ENCODE measurements around the gene COMMD6.

The COMMD6 gene

GRCh38 chr13:75486146-75487062 lies 51.2 kb downstream of the COMMD6 start:
- no peak for DNase-seq

GRCh38 chr13:75485286-75486062 lies 52.2 kb downstream of the COMMD6 start:
- Histone ChIP-seq H3K36me3 (ENCODE audit: control insufficient read depth, insufficient read depth, low read length) (no peaks in the 10 kb centered on the region), H3K27me3 (replicated peaks; ENCODE audit: control insufficient read depth, insufficient read depth, low read length, poor library complexity, severe bottlenecking) (peaks cover 9% of the 10 kb centered on the region), H3K27ac (ENCODE audit: insufficient read depth, low read length, poor library complexity, severe bottlenecking) (no peak overlapping the region), H3K9me3 (ENCODE audit: control insufficient read depth, low read length) (no peaks in the 10 kb centered on the region), H3K4me3 (ENCODE audit: insufficient read depth, low read depth, low read length, poor library complexity, severe bottlenecking) (no peak overlapping the region), H3K4me1 (ENCODE audit: control insufficient read depth, insufficient read depth, low read length, poor library complexity, severe bottlenecking) (peaks cover 14% of the 10 kb centered on the region)
- no peak for DNase-seq

More at GRCh38 chr13:75486146-75487062, 51.2 kb downstream of the COMMD6 start:
- Histone ChIP-seq H3K27me3 (replicated peaks; ENCODE audit: control insufficient read depth, insufficient read depth, low read length, poor library complexity, severe bottlenecking) (peaks cover 6% of the 10 kb centered on the region), H3K36me3 (ENCODE audit: control insufficient read depth, insufficient read depth, low read length) (no peaks in the 10 kb centered on the region), H3K9me3 (ENCODE audit: control insufficient read depth, low read length) (no peaks in the 10 kb centered on the region), H3K27ac (ENCODE audit: insufficient read depth, low read length, poor library complexity, severe bottlenecking) (no peak overlapping the region), H3K4me1 (ENCODE audit: control insufficient read depth, insufficient read depth, low read length, poor library complexity, severe bottlenecking) (peaks cover 7% of the 10 kb centered on the region), H3K4me3 (ENCODE audit: insufficient read depth, low read depth, low read length, poor library complexity, severe bottlenecking) (no peak overlapping the region)

GRCh38 chr13:75482820-75483079 lies 54.9 kb downstream of the COMMD6 start:
- Histone ChIP-seq H3K4me3 (ENCODE audit: insufficient read depth, low read depth, low read length, poor library complexity, severe bottlenecking) (peak overlapping the region; percentile 67), H3K36me3 (ENCODE audit: control insufficient read depth, insufficient read depth, low read length) (no peaks in the 10 kb centered on the region), H3K27ac (ENCODE audit: insufficient read depth, low read length, poor library complexity, severe bottlenecking) (no peak overlapping the region), H3K27me3 (replicated peaks; ENCODE audit: control insufficient read depth, insufficient read depth, low read length, poor library complexity, severe bottlenecking) (peaks cover 13% of the 10 kb centered on the region), H3K4me1 (ENCODE audit: control insufficient read depth, insufficient read depth, low read length, poor library complexity, severe bottlenecking) (peaks cover 14% of the 10 kb centered on the region), H3K9me3 (ENCODE audit: control insufficient read depth, low read length) (no peaks in the 10 kb centered on the region)
- no peak for DNase-seq

- DNase-seq: peak in 2 of 3 donors; percentile 2 to 13
- H3K27me3 ChIP-seq (replicated peaks; ENCODE audit: control insufficient read depth, insufficient read depth, low read length, poor library complexity, severe bottlenecking): peaks cover 13% of the 10 kb centered on the region
- no peak within 1 kb of the TSS for H3K27ac ChIP-seq (ENCODE audit: insufficient read depth, low read length, poor library complexity, severe bottlenecking)
Measured at GRCh38 chr13:75482070-75482819, 55.4 kb downstream of the COMMD6 start, which contains the start of gene TBC1D4. Gene TBC1D4, minus strand, starts transcription at chr13:75482169. Its CDS starts 402 bp downstream, at chr13:75481767.

GRCh38 chr13:75481176-75482069 lies 56.2 kb downstream of the COMMD6 start:
- no peak for DNase-seq
- no peaks in the 10 kb centered on the region for H3K9me3 ChIP-seq (ENCODE audit: control insufficient read depth, low read length)
- peaks cover 13% of the 10 kb centered on the region for H3K27me3 ChIP-seq (replicated peaks; ENCODE audit: control insufficient read depth, insufficient read depth, low read length, poor library complexity, severe bottlenecking)
- H3K4me3 ChIP-seq (ENCODE audit: insufficient read depth, low read depth, low read length, poor library complexity, severe bottlenecking): peak overlapping the region; percentile 67
- peaks cover 14% of the 10 kb centered on the region for H3K4me1 ChIP-seq (ENCODE audit: control insufficient read depth, insufficient read depth, low read length, poor library complexity, severe bottlenecking)
- H3K27ac ChIP-seq (ENCODE audit: insufficient read depth, low read length, poor library complexity, severe bottlenecking): no peak overlapping the region
- H3K36me3 ChIP-seq (ENCODE audit: control insufficient read depth, insufficient read depth, low read length): no peaks in the 10 kb centered on the region

More at GRCh38 chr13:75482070-75482819, 55.4 kb downstream of the COMMD6 start, which contains the start of gene TBC1D4:
- Histone ChIP-seq H3K9me3 (ENCODE audit: control insufficient read depth, low read length) (no peaks in the 10 kb centered on the region), H3K36me3 (ENCODE audit: control insufficient read depth, insufficient read depth, low read length) (no peaks in the 10 kb centered on the region), H3K4me3 (ENCODE audit: insufficient read depth, low read depth, low read length, poor library complexity, severe bottlenecking) (peak within 1 kb of the TSS; percentile 67), H3K4me1 (ENCODE audit: control insufficient read depth, insufficient read depth, low read length, poor library complexity, severe bottlenecking) (peaks cover 14% of the 10 kb centered on the region)

- no peak for DNase-seq
- H3K9me3 ChIP-seq (ENCODE audit: control insufficient read depth, low read length): no peaks in the 10 kb centered on the region
- H3K4me1 ChIP-seq (ENCODE audit: control insufficient read depth, insufficient read depth, low read length, poor library complexity, severe bottlenecking): peaks cover 14% of the 10 kb centered on the region
- H3K27me3 ChIP-seq (replicated peaks; ENCODE audit: control insufficient read depth, insufficient read depth, low read length, poor library complexity, severe bottlenecking): peaks cover 13% of the 10 kb centered on the region
- no peak overlapping the region for H3K27ac ChIP-seq (ENCODE audit: insufficient read depth, low read length, poor library complexity, severe bottlenecking)
- no peaks in the 10 kb centered on the region for H3K36me3 ChIP-seq (ENCODE audit: control insufficient read depth, insufficient read depth, low read length)
- H3K4me3 ChIP-seq (ENCODE audit: insufficient read depth, low read depth, low read length, poor library complexity, severe bottlenecking): peak overlapping the region; percentile 67
Measured at GRCh38 chr13:75480671-75481175, 56.9 kb downstream of the COMMD6 start.

- Histone ChIP-seq H3K36me3 (ENCODE audit: control insufficient read depth, insufficient read depth, low read length) (no peaks in the 10 kb centered on the region), H3K4me3 (ENCODE audit: insufficient read depth, low read depth, low read length, poor library complexity, severe bottlenecking) (no peak overlapping the region), H3K27me3 (replicated peaks; ENCODE audit: control insufficient read depth, insufficient read depth, low read length, poor library complexity, severe bottlenecking) (peaks cover 13% of the 10 kb centered on the region), H3K27ac (ENCODE audit: insufficient read depth, low read length, poor library complexity, severe bottlenecking) (no peak overlapping the region), H3K9me3 (ENCODE audit: control insufficient read depth, low read length) (no peaks in the 10 kb centered on the region), H3K4me1 (ENCODE audit: control insufficient read depth, insufficient read depth, low read length, poor library complexity, severe bottlenecking) (peaks cover 14% of the 10 kb centered on the region)
- no peak for DNase-seq
Measured at GRCh38 chr13:75479102-75479740, 58.4 kb downstream of the COMMD6 start.

GRCh38 chr13:75478659-75479058 lies 59.0 kb downstream of the COMMD6 start:
- Histone ChIP-seq H3K4me3 (ENCODE audit: insufficient read depth, low read depth, low read length, poor library complexity, severe bottlenecking) (no peak overlapping the region), H3K36me3 (ENCODE audit: control insufficient read depth, insufficient read depth, low read length) (no peaks in the 10 kb centered on the region), H3K9me3 (ENCODE audit: control insufficient read depth, low read length) (no peaks in the 10 kb centered on the region), H3K27me3 (replicated peaks; ENCODE audit: control insufficient read depth, insufficient read depth, low read length, poor library complexity, severe bottlenecking) (peaks cover 13% of the 10 kb centered on the region), H3K4me1 (ENCODE audit: control insufficient read depth, insufficient read depth, low read length, poor library complexity, severe bottlenecking) (peaks cover 14% of the 10 kb centered on the region), H3K27ac (ENCODE audit: insufficient read depth, low read length, poor library complexity, severe bottlenecking) (no peak overlapping the region)
- DNase-seq: no peak

All from effector memory CD4-positive, alpha-beta T cell (primary cell).